ENCODE results near the gene GPC6. TPM values are rescaled to one million over a fixed set of nuclear protein-coding genes. Genes with fewer than 3 reads are reported as not detected.

The GPC6 gene
- polyA plus RNA-seq, 1 donor (not counting 4 experiments of a cell fraction or from before 2014, with no cell fraction given): 0.42 TPM

- H3K27me3 ChIP-seq (ENCODE audit: control insufficient read depth, extremely low read depth, insufficient read depth, low read length): no peaks in the 10 kb centered on the region
- no peaks in the 10 kb centered on the region for H4K20me1 ChIP-seq (ENCODE audit: control insufficient read depth, extremely low read depth, insufficient read depth, low read length)
- no peaks in the 10 kb centered on the region for H3K36me3 ChIP-seq (ENCODE audit: control insufficient read depth in 2 of 2, extremely low read depth in 1 of 2, insufficient read depth in 2 of 2, low read length in 2 of 2)
- TF ChIP-seq EZH2 (IDR thresholded peaks at IDR 0.05; ENCODE audit: low read length) (no peak), CTCF (optimal IDR thresholded peaks at IDR 0.05 in 1 of 3, IDR thresholded peaks at IDR 0.05 in 1 of 3, conservative IDR thresholded peaks at IDR 0.05 in 1 of 3; ENCODE audit: extremely low read depth in 1 of 3, insufficient read depth in 2 of 3, low read length in 3 of 3) (no peak)
- no peak overlapping the region for H3K9ac ChIP-seq (ENCODE audit: control insufficient read depth, extremely low read depth, insufficient read depth, low read length)
- H3K79me2 ChIP-seq (ENCODE audit: control insufficient read depth, insufficient read depth, low read length): no peaks in the 10 kb centered on the region
- no peaks in the 10 kb centered on the region for H3K4me1 ChIP-seq (ENCODE audit: control insufficient read depth, extremely low read depth, insufficient read depth, low read length)
- no peak overlapping the region for H3K4me3 ChIP-seq (ENCODE audit: control insufficient read depth in 2 of 3, extremely low read depth in 1 of 3, insufficient read depth in 2 of 3, low read depth in 1 of 3, low read length in 3 of 3)
- H3K27ac ChIP-seq (ENCODE audit: control insufficient read depth, insufficient read depth, low read length): no peak overlapping the region
- no peak overlapping the region for H3K4me2 ChIP-seq (ENCODE audit: control insufficient read depth, extremely low read depth, insufficient read depth, low read depth, low read length)
- DNase-seq (ENCODE audit: low read depth, low spot score): no peak
- no peaks in the 10 kb centered on the region for H3K9me1 ChIP-seq (ENCODE audit: control insufficient read depth, extremely low read depth, insufficient read depth, low read length)
- no peaks in the 10 kb centered on the region for H3K9me3 ChIP-seq (ENCODE audit: control insufficient read depth, low read depth, low read length)
- FAIRE-seq: no peak
- dilution Hi-C loops (cut with MboI; ENCODE audit: extremely low pct_ligation_motif_present, low sequenced_read_pairs): no loop called here
- H2AFZ ChIP-seq (ENCODE audit: control insufficient read depth, low read length): no peak overlapping the region
These were observed 1012.5 kb downstream of the GPC6 start for GRCh38 chr13:94239135-94239534.

GRCh38 chr13:94242554-94242953, 1015.9 kb downstream of the GPC6 start:
- Histone ChIP-seq H3K27me3 (ENCODE audit: control insufficient read depth, extremely low read depth, insufficient read depth, low read length) (no peaks in the 10 kb centered on the region), H3K4me3 (ENCODE audit: control insufficient read depth in 2 of 3, extremely low read depth in 1 of 3, insufficient read depth in 2 of 3, low read depth in 1 of 3, low read length in 3 of 3) (no peak overlapping the region), H3K36me3 (ENCODE audit: control insufficient read depth in 2 of 2, extremely low read depth in 1 of 2, insufficient read depth in 2 of 2, low read length in 2 of 2) (no peaks in the 10 kb centered on the region), H2AFZ (ENCODE audit: control insufficient read depth, low read length) (no peak overlapping the region), H3K4me1 (ENCODE audit: control insufficient read depth, extremely low read depth, insufficient read depth, low read length) (no peaks in the 10 kb centered on the region), H3K9me1 (ENCODE audit: control insufficient read depth, extremely low read depth, insufficient read depth, low read length) (no peaks in the 10 kb centered on the region), H3K4me2 (ENCODE audit: control insufficient read depth, extremely low read depth, insufficient read depth, low read depth, low read length) (no peak overlapping the region), H3K9ac (ENCODE audit: control insufficient read depth, extremely low read depth, insufficient read depth, low read length) (no peak overlapping the region), H3K79me2 (ENCODE audit: control insufficient read depth, insufficient read depth, low read length) (no peaks in the 10 kb centered on the region), H3K9me3 (ENCODE audit: control insufficient read depth, low read depth, low read length) (no peaks in the 10 kb centered on the region), H3K27ac (ENCODE audit: control insufficient read depth, insufficient read depth, low read length) (no peak overlapping the region), H4K20me1 (ENCODE audit: control insufficient read depth, extremely low read depth, insufficient read depth, low read length) (no peaks in the 10 kb centered on the region)
- FAIRE-seq (no peak), DNase-seq (ENCODE audit: low read depth, low spot score) (no peak)
- no peak for TF ChIP-seq CTCF (optimal IDR thresholded peaks at IDR 0.05 in 1 of 3, IDR thresholded peaks at IDR 0.05 in 1 of 3, conservative IDR thresholded peaks at IDR 0.05 in 1 of 3; ENCODE audit: extremely low read depth in 1 of 3, insufficient read depth in 2 of 3, low read length in 3 of 3)
- TF ChIP-seq EZH2 (IDR thresholded peaks at IDR 0.05; ENCODE audit: low read length): no peak
- dilution Hi-C loops (cut with MboI; ENCODE audit: extremely low pct_ligation_motif_present, low sequenced_read_pairs): no loop called here

Measured in keratinocyte (primary cell).